NCI-H82 treated with DMSO at 0.1 percent for 48 hours (cell line): ENCODE data around the gene PPIG.
"Not testable (repeated sequence)": the region's sequence is repeated elsewhere in the genome, so short reads cannot be mapped to it uniquely, and the experiment has no call there.

Experiments used
- DNase-seq: peaks from one replicate; lab custom pipeline; 2025; ENCODE audit not compliant: unreplicated experiment; lab: John Stamatoyannopoulos, UW

Gene PPIG

GRCh38 chr2:169584005-169584877 is at the start of gene PPIG:
PPIG (plus strand) TSS chr2:169584351; CDS start chr2:169604042, 19,691 bp downstream.
- peak; percentile 73 for DNase-seq

- DNase-seq: not testable (repeated sequence)
Measured at GRCh38 chr2:169539460-169539859, 44.7 kb upstream of the PPIG start.

GRCh38 chr2:169540146-169540545 is 44.0 kb upstream of the PPIG start:
- no peak for DNase-seq

GRCh38 chr2:169542433-169542832 is 41.7 kb upstream of the PPIG start:
- no peak for DNase-seq

GRCh38 chr2:169546756-169547155 is 37.4 kb upstream of the PPIG start:
- DNase-seq: no peak

- no peak for DNase-seq
Measured at GRCh38 chr2:169561364-169561763, 22.8 kb upstream of the PPIG start.

- DNase-seq: not testable (repeated sequence)
Measured at GRCh38 chr2:169562084-169562483, 22.1 kb upstream of the PPIG start.

GRCh38 chr2:169562519-169562918 is 21.6 kb upstream of the PPIG start:
- DNase-seq: no peak

- no peak for DNase-seq
Measured at GRCh38 chr2:169565686-169566085, 18.5 kb upstream of the PPIG start.

- no peak for DNase-seq
Measured at GRCh38 chr2:169569948-169570347, 14.2 kb upstream of the PPIG start.

GRCh38 chr2:169570752-169571151 is 13.4 kb upstream of the PPIG start:
- DNase-seq: peak; percentile 51

- no peak for DNase-seq
Measured at GRCh38 chr2:169571571-169571970, 12.6 kb upstream of the PPIG start.

- DNase-seq: no peak
Measured at GRCh38 chr2:169572189-169572588, 12.0 kb upstream of the PPIG start.

- DNase-seq: no peak
Measured at GRCh38 chr2:169572821-169573159, 11.4 kb upstream of the PPIG start.

GRCh38 chr2:169573160-169573973 is 10.8 kb upstream of the PPIG start, which contains the start of gene FASTKD1:
FASTKD1 (minus strand) TSS chr2:169573865; CDS start chr2:169572029, 1,836 bp downstream.
- peak; percentile 97 for DNase-seq

- DNase-seq: no peak
Measured at GRCh38 chr2:169573974-169574299, 10.2 kb upstream of the PPIG start.

- not testable (repeated sequence) for DNase-seq
Measured at GRCh38 chr2:169574539-169574938, 9.6 kb upstream of the PPIG start.

- not testable (repeated sequence) for DNase-seq
Measured at GRCh38 chr2:169575264-169575663, 8.9 kb upstream of the PPIG start.

GRCh38 chr2:169579044-169579443 is 5.1 kb upstream of the PPIG start:
- no peak for DNase-seq

GRCh38 chr2:169582552-169583266 is 1.4 kb upstream of the PPIG start:
- not testable (repeated sequence) for DNase-seq

GRCh38 chr2:169583518-169583917 is 633 bp upstream of the PPIG start:
- no peak for DNase-seq
